ENCODE data around the gene ADNP2. TPM values are rescaled to one million over a fixed set of nuclear protein-coding genes. Genes with fewer than 3 reads are reported as not detected.

Gene ADNP2
- total RNA-seq, 1 experiment from 2014 or later: 14.3 TPM

DNA sequence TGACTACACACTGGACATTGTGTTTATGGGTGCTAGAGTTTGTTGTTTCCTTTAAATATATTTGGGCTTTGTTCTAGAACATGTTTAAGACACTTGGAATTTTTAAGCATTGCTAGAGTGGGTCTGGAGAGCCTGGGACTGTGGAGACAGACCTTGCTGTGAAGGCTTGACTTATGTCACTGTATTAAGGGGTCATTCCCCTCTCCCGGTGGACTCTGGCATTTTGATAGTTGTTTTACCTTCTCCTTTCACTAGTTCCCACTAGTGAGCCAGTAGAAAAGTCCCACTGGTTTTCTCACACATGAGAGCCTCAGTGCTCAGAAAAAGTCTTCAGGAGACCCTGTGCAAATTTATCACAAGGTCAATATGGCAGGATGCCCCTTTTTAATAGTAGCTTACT, 18.6 kb downstream of the ADNP2 start:
- Mint-ChIP-seq H3K27ac (ENCODE audit: unreplicated experiment) (no peak overlapping the region), H3K4me1 (ENCODE audit: low read depth, unreplicated experiment) (no peaks in the 10 kb centered on the region), H3K27me3 (ENCODE audit: unreplicated experiment) (no peaks in the 10 kb centered on the region), H3K9me3 (ENCODE audit: low read depth, unreplicated experiment) (no peaks in the 10 kb centered on the region), H3K4me3 (ENCODE audit: low read depth, unreplicated experiment) (no peak overlapping the region), H3K36me3 (ENCODE audit: insufficient read depth, unreplicated experiment) (peaks cover 4% of the 10 kb centered on the region)
- no peak for DNase-seq
- no peak for TF ChIP-seq CTCF (IDR thresholded peaks at IDR 0.05; ENCODE audit: unreplicated experiment)
- BruUV-seq (replicated peaks): no TSS peak
- CTCF ChIA-PET: no interaction called here
- intact Hi-C loops (cut with micrococcal nuclease; ENCODE audit: unreplicated experiment): no loop called here

DNA sequence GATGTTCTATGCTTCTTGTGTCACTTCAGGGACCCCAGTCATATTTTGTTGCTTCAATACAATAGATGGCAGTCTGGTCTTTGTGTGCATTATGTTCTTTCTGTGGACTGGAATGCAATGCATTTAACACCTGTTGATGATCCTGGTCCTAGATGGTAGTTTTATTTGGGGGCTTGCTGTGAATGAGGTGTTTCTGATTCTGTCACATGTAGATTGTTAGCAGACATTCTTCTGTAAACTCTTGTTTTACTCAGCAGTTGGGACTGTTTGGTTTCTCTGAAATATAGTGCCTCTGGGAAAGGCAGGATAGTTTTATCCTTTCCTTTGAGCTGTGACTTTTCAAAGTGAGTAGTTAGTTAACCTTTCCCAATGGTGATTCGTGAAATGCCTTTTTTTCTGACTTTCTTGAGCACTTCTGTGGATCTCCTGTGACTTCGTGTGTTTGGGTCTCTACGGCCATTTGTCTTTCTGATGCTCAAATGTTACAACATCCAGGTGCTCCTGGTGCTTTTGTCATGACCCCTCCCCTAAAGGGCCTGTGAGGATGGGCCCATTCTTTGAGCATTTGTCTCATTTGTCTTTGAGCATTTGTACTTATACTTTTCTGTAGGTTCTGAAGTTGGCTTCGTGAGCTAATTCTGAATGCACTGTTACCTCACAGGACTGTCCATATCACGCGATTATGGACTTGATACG, 20.8 kb downstream of the ADNP2 start:
- no peaks in the 10 kb centered on the region for H3K4me1 Mint-ChIP-seq (ENCODE audit: low read depth, unreplicated experiment)
- CTCF ChIA-PET: no interaction called here
- no peaks in the 10 kb centered on the region for H3K27me3 Mint-ChIP-seq (ENCODE audit: unreplicated experiment)
- no peak overlapping the region for H3K4me3 Mint-ChIP-seq (ENCODE audit: low read depth, unreplicated experiment)
- H3K36me3 Mint-ChIP-seq (ENCODE audit: insufficient read depth, unreplicated experiment): no peaks in the 10 kb centered on the region
- no peaks in the 10 kb centered on the region for H3K9me3 Mint-ChIP-seq (ENCODE audit: low read depth, unreplicated experiment)
- no peak for DNase-seq
- intact Hi-C loops (cut with micrococcal nuclease; ENCODE audit: unreplicated experiment): no loop called here
- BruUV-seq (replicated peaks): no TSS peak
- no peak overlapping the region for H3K27ac Mint-ChIP-seq (ENCODE audit: unreplicated experiment)
- no peak for TF ChIP-seq CTCF (IDR thresholded peaks at IDR 0.05; ENCODE audit: unreplicated experiment)

DNA sequence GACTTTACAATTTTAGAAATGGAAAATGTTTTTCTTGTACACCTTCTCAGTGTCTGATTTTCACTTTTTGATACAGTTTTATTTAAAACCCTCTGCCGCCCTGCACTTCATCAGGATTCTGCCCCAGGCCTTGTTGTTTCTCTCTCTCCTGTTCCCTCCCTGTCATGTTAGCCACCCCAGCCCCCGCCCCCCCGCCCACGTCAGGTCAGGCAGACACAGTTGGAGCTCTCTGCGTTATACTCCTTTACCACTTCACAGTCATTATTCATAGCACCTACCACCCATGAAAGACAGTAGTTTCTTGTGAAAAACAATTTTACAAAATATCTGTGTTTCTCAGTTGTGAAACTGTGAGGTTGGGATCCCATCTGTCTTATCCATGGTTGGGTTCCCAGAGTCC, 21.5 kb downstream of the ADNP2 start:
- H3K36me3 Mint-ChIP-seq (ENCODE audit: insufficient read depth, unreplicated experiment): no peaks in the 10 kb centered on the region
- H3K9me3 Mint-ChIP-seq (ENCODE audit: low read depth, unreplicated experiment): no peaks in the 10 kb centered on the region
- no TSS peak for BruUV-seq (replicated peaks)
- H3K4me1 Mint-ChIP-seq (ENCODE audit: low read depth, unreplicated experiment): no peaks in the 10 kb centered on the region
- intact Hi-C loops (cut with micrococcal nuclease; ENCODE audit: unreplicated experiment): no loop called here
- no peaks in the 10 kb centered on the region for H3K27me3 Mint-ChIP-seq (ENCODE audit: unreplicated experiment)
- H3K27ac Mint-ChIP-seq (ENCODE audit: unreplicated experiment): no peak overlapping the region
- H3K4me3 Mint-ChIP-seq (ENCODE audit: low read depth, unreplicated experiment): no peak overlapping the region
- CTCF ChIA-PET: no interaction called here
- no peak for TF ChIP-seq CTCF (IDR thresholded peaks at IDR 0.05; ENCODE audit: unreplicated experiment)
- DNase-seq: no peak

DNA sequence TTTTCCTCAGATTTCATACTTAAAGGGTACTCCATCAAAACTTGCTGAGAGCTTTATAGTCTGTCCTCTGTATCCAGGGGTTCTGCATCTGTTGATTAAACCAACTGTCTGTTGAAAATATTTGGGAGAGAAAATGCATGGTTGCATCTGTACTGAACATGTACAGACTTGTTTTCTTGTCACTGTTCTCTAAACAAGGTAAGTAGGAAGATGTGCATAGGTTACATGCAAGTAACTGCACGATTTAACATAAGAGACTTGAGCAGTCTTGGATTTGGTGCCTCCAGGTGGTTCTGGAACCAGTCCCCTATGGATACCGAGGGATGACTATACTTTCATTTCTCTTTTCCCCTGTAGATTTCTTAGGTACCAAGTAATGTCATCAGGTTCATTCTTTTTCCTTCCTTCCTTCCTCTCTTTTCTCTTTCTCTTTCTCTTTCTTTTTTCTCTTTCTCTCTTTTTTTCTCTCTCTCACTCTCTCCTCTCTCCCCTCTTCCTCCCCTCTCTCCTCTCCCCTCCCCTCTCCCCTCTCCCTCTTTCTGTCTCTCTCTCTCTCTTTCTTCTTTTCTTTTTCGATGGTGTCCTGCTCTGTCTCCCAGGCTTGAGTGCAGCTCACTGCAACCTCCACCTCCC, 23.2 kb downstream of the ADNP2 start:
- peaks cover 3% of the 10 kb centered on the region for H3K36me3 Mint-ChIP-seq (ENCODE audit: insufficient read depth, unreplicated experiment)
- BruUV-seq (replicated peaks): no TSS peak
- no peak overlapping the region for H3K27ac Mint-ChIP-seq (ENCODE audit: unreplicated experiment)
- TF ChIP-seq CTCF (IDR thresholded peaks at IDR 0.05; ENCODE audit: unreplicated experiment): no peak
- H3K9me3 Mint-ChIP-seq (ENCODE audit: low read depth, unreplicated experiment): no peaks in the 10 kb centered on the region
- no peaks in the 10 kb centered on the region for H3K4me1 Mint-ChIP-seq (ENCODE audit: low read depth, unreplicated experiment)
- DNase-seq: no peak
- intact Hi-C loops (cut with micrococcal nuclease; ENCODE audit: unreplicated experiment): no loop called here
- no peak overlapping the region for H3K4me3 Mint-ChIP-seq (ENCODE audit: low read depth, unreplicated experiment)
- no peaks in the 10 kb centered on the region for H3K27me3 Mint-ChIP-seq (ENCODE audit: unreplicated experiment)
- CTCF ChIA-PET: no interaction called here
